ENCODE data around the gene KHDC1.

DNA sequence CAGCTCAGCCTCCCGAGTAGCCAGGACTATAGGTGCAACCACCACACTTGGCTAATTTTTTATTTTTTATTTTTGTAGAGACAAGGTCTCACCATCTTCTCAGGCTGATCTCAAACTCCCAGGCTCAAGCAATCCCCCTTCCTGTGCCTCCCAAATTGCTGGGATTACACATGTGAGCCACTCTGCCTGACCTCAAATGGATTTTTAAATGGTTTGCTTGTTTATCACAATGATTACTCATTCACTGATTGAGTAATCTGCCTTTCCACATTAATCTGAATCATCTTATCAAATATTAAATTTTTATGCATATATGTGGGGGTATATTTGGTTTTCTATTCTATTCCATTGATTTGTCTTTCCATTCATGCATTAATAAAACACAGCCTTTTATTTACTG lies 28.3 kb downstream of the KHDC1 start:
- TF ChIP-seq POLR2A (IDR thresholded peaks at IDR 0.05) = no peak
- no peak for TF ChIP-seq CTCF (IDR thresholded peaks at IDR 0.05)
- no peak for TF ChIP-seq POLR2AphosphoS5 (IDR thresholded peaks at IDR 0.05; ENCODE audit: insufficient read depth in 1 of 2, low read depth in 1 of 2)
